Lung (tissue), 12 donors: ENCODE measurements around the gene REXO4. TPM values are rescaled to one million over a fixed set of nuclear protein-coding genes. Genes with fewer than 3 reads are reported as not detected.
A peak's percentile ranks its signal among the peaks of the same experiment; 100 is the strongest.

Source experiments
- ATAC-seq: fragments of 200-7000 bp; cut with Tn5 transposase; one replicate; pipeline ENCODE4 v1.9.1; 2020; ENCODE audit warnings: moderate number of reproducible peaks; ENCODE audit not compliant: insufficient read depth, low FRiP score
- DNase-seq, 3 donors: peaks; one replicate each; pipeline ENCODE4 v3.0.0-alpha.2; 2013 to 2017
- H3K27ac ChIP-seq, 2 donors: one replicate each; pipeline ENCODE4 v1.5.1; 2013; ENCODE audit warnings: mild to moderate bottlenecking in 2 of 2, moderate library complexity in 2 of 2, control low read depth in 1 of 2, inconsistent platforms in 1 of 2, low read depth in 1 of 2, low read length in 1 of 2
- H3K27me3 ChIP-seq, 3 donors: one replicate each; pipeline ENCODE4 v1.5.1; 2013; ENCODE audit warnings: low read length in 2 of 3; ENCODE audit not compliant: control insufficient read depth in 3 of 3, insufficient read depth in 3 of 3
- H3K36me3 ChIP-seq, 4 donors: one replicate each; pipeline ENCODE4 v1.5.1; 2013; ENCODE audit warnings: low read length in 4 of 4, mild to moderate bottlenecking in 1 of 4, moderate library complexity in 1 of 4; ENCODE audit not compliant: control insufficient read depth in 4 of 4, insufficient read depth in 4 of 4
- H3K4me1 ChIP-seq, 5 donors: one replicate each; pipeline ENCODE4 v1.5.1; 2013; ENCODE audit warnings: low read length in 5 of 5, mild to moderate bottlenecking in 2 of 5, moderate library complexity in 1 of 5; ENCODE audit not compliant: control insufficient read depth in 5 of 5, insufficient read depth in 5 of 5
- H3K4me3 ChIP-seq: one replicate; pipeline ENCODE4 v1.5.1; 2013; ENCODE audit warnings: mild to moderate bottlenecking, control low read depth, moderate library complexity
- H3K9ac ChIP-seq, 2 donors: one replicate each; pipeline ENCODE4 v1.5.1; 2013; ENCODE audit warnings: low read length in 2 of 2, control low read depth in 1 of 2; ENCODE audit not compliant: insufficient read depth in 1 of 2
- H3K9me3 ChIP-seq, 4 donors: one replicate each; pipeline ENCODE4 v1.5.1; 2013; ENCODE audit warnings: low read length in 3 of 4, mild to moderate bottlenecking in 1 of 4, moderate library complexity in 1 of 4; ENCODE audit not compliant: control insufficient read depth in 4 of 4, insufficient read depth in 3 of 4
- WGBS, 2 donors: extraction: QIAGEN DNeasy Blood & Tissue Kit; methylation state at CpG; one replicate each; pipeline ENCODE4 v1.1.7; 2013; 5-methylcytosine and 5-hydroxymethylcytosine counted together
- polyA plus RNA-seq, 2 donors: library from polyadenylated mRNA; stranded (reverse); fragments of 200-250 nt; gene quantifications; one replicate each; pipeline ENCODE4 v1.2.1, GENCODE V29; 2013
- total RNA-seq, 2 donors: library from RNA; depleted of rRNA in 1 of 2; stranded (reverse); fragments of >200 nt in 1 of 2; gene quantifications; one replicate each; pipeline ENCODE4 v1.2.1, GENCODE V29; 2014 to 2021
- TF ChIP-seq, protein P1 (sequence below): IDR thresholded peaks from 2 replicates; pipeline ENCODE4 v1.5.1; 2012; ENCODE audit warnings: mild to moderate bottlenecking; ENCODE audit errors: control extremely low read depth, extremely low read depth
- donor health status: control.
- donor health status: control.
- donor health status: Bipolar disorder and iron deficiency.
- donor health status: healthy.
- donor health status: DM: yes; HTN: yes; CAD: no.

The REXO4 gene
- total and polyA plus RNA-seq, 4 donors, result 14.6 to 20.4 (median 19.9) TPM

DNA sequence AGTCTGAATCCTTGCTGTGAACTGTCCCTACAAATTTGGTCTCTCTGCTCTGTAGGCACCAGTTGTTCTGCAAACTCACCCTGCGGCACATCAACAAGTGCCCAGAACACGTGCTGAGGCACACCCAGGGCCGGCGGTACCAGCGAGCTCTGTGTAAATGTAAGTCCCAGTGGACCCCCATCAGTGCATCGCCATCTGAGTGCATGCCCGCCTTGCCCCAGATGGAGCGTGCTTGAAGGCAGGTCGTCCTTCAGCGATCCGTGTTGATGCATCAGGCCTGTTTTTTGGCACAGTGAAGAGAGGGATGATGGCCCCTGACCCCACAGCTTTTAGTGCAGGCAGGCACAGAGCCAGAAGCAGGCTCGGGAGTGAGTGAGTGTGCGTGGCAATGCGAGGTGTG is 60.2 kb downstream of the REXO4 start:
- ATAC-seq (no peak), DNase-seq (no peak)
- H3K36me3 ChIP-seq, result peaks cover 10 to 38% (median 29%) of the 10 kb centered on the region in 4 donors
- no peak overlapping the region for H3K9ac ChIP-seq
- no peak overlapping the region for H3K4me3 ChIP-seq
- no peaks in the 10 kb centered on the region for H3K9me3 ChIP-seq
- H3K27me3 ChIP-seq, result no peaks in the 10 kb centered on the region
- peaks cover 0 to 20% (median 9%) of the 10 kb centered on the region in 5 donors for H3K4me1 ChIP-seq
- TF ChIP-seq, protein P1, sequence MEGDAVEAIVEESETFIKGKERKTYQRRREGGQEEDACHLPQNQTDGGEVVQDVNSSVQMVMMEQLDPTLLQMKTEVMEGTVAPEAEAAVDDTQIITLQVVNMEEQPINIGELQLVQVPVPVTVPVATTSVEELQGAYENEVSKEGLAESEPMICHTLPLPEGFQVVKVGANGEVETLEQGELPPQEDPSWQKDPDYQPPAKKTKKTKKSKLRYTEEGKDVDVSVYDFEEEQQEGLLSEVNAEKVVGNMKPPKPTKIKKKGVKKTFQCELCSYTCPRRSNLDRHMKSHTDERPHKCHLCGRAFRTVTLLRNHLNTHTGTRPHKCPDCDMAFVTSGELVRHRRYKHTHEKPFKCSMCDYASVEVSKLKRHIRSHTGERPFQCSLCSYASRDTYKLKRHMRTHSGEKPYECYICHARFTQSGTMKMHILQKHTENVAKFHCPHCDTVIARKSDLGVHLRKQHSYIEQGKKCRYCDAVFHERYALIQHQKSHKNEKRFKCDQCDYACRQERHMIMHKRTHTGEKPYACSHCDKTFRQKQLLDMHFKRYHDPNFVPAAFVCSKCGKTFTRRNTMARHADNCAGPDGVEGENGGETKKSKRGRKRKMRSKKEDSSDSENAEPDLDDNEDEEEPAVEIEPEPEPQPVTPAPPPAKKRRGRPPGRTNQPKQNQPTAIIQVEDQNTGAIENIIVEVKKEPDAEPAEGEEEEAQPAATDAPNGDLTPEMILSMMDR, result no peak
- no peak overlapping the region for H3K27ac ChIP-seq
- WGBS, 2 donors, result 84 to 91% methylated on average over 14 of the region's 14 CpGs

DNA sequence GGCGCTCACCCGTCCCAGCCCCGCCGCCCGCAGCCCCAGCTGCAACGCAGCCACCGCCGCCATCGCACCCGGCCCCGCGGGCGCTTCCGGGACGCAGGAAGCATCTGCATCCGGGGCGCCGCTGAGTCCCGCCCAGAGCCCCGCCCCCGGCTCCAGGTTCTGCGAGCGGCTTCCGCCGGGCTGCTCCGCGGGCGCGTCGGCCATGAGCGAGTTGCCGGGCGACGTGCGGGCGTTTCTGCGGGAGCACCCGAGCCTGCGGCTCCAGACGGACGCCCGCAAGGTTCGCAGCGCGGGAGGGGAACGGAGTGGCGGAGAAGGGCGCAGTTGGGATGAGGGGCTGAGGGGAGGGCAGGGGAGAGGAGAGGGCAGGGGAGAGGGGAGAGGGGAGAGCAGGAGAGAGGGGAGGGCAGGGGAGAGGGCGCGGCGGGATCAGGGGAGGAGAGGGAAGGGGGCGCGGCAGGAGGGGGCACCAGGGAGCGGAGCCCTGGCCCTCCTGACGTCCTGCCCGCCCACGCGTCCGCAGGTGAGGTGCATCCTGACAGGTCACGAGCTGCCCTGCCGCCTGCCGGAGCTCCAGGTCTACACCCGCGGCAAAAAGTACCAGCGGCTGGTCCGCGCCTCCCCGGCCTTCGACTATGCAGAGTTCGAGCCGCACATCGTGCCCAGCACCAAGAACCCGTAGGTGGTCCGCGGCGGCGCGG is 61.3 kb downstream of the REXO4 start, which contains the start of the genes SURF1 and SURF2:
Gene SURF1, minus strand, starts transcription at position 97 of the 701 bp plus-strand sequence. Its CDS starts 34 bp downstream, at position 63.
Gene SURF2, plus strand, starts transcription at position 160 of the 701 bp plus-strand sequence. Its CDS starts 43 bp downstream, at position 203.
- TF ChIP-seq, protein P1, result no peak
- peaks cover 4 to 40% (median 30%) of the 10 kb centered on the region in 4 donors for H3K36me3 ChIP-seq
- ATAC-seq, result peak; percentile 91
- no peaks in the 10 kb centered on the region for H3K27me3 ChIP-seq
- H3K4me3 ChIP-seq, result peak within 1 kb of the TSS; percentile 76
- 1 to 2% methylated on average over 51 to 78 of the region's 78 CpGs for WGBS, 2 donors
- peak; percentile 82 to 86 (median 86) for DNase-seq
- peak within 1 kb of the TSS; percentile 46 to 49 for H3K9ac ChIP-seq
- H3K27ac ChIP-seq, result peak within 1 kb of the TSS; percentile 56 to 76
- no peaks in the 10 kb centered on the region for H3K9me3 ChIP-seq
- H3K4me1 ChIP-seq, result peaks cover 0 to 17% (median 9%) of the 10 kb centered on the region in 5 donors

Other genes starting within 250 kb of the REXO4 start
- not detected for gene OBP2B, start 208.8 kb downstream of the REXO4 start, total RNA-seq
- gene OBP2B, start 208.8 kb downstream of the REXO4 start, polyA plus RNA-seq, result not detected
- 10 to 100 TPM in 1 of 2 donors, 1 to 10 TPM in 1; 3.9 to 23.0 TPM for gene ABO, start 142.8 kb downstream of the REXO4 start, total RNA-seq
- gene ABO, start 142.8 kb downstream of the REXO4 start, polyA plus RNA-seq, result 10 to 100 TPM in 1 of 2 donors, 1 to 10 TPM in 1; 4.0 to 14.6 TPM
- 10 to 100 TPM; 13.7 to 25.6 TPM for gene SURF6, start 81.8 kb downstream of the REXO4 start, total RNA-seq
- gene SURF6, start 81.8 kb downstream of the REXO4 start, polyA plus RNA-seq, result 10 to 100 TPM; 23.0 to 24.5 TPM
- gene MED22, start 69.9 kb downstream of the REXO4 start, total RNA-seq, result 10 to 100 TPM; 19.3 to 32.0 TPM
- gene MED22, start 69.9 kb downstream of the REXO4 start, polyA plus RNA-seq, result 10 to 100 TPM; 11.4 to 20.9 TPM
- gene RPL7A, start 69.8 kb downstream of the REXO4 start, total RNA-seq, result 1,000 to 10,000 TPM; 1,412 to 1,708 TPM
- gene RPL7A, start 69.8 kb downstream of the REXO4 start, polyA plus RNA-seq, result 1,000 to 10,000 TPM; 2,527 to 3,573 TPM
- 10 to 100 TPM; 14.2 to 41.7 TPM for gene SURF1, start 61.5 kb downstream of the REXO4 start, total RNA-seq
- gene SURF1, start 61.5 kb downstream of the REXO4 start, polyA plus RNA-seq, result 10 to 100 TPM; 73.9 to 75.3 TPM
- gene SURF2, start 61.5 kb downstream of the REXO4 start, total RNA-seq, result 10 to 100 TPM; 11.7 to 30.3 TPM
- 10 to 100 TPM; 24.1 to 50.1 TPM for gene SURF2, start 61.5 kb downstream of the REXO4 start, polyA plus RNA-seq
- 100 to 1,000 TPM; 144 to 222 TPM for gene SURF4, start 42.0 kb downstream of the REXO4 start, total RNA-seq
- gene SURF4, start 42.0 kb downstream of the REXO4 start, polyA plus RNA-seq, result 100 to 1,000 TPM in 1 of 2 donors, 10 to 100 TPM in 1; 87.4 to 204 TPM
- 1 to 10 TPM in 1 of 2 donors, under 1 TPM in 1; 0.82 to 1.4 TPM for gene STKLD1, start 41.6 kb downstream of the REXO4 start, total RNA-seq
- 1 to 10 TPM in 1 of 2 donors, under 1 TPM in 1; 0.40 to 3.1 TPM for gene STKLD1, start 41.6 kb downstream of the REXO4 start, polyA plus RNA-seq
- 1 to 10 TPM; 2.8 to 4.1 TPM for gene ADAMTS13, start 4.4 kb upstream of the REXO4 start, total RNA-seq
- gene ADAMTS13, start 4.4 kb upstream of the REXO4 start, polyA plus RNA-seq, result 1 to 10 TPM; 1.0 to 3.1 TPM
- 10 to 100 TPM; 23.7 to 40.5 TPM for gene CACFD1, start 42.0 kb upstream of the REXO4 start, total RNA-seq
- 10 to 100 TPM; 18.7 to 46.1 TPM for gene CACFD1, start 42.0 kb upstream of the REXO4 start, polyA plus RNA-seq
- gene SLC2A6, start 61.1 kb upstream of the REXO4 start, total RNA-seq, result 10 to 100 TPM in 1 of 2 donors, 1 to 10 TPM in 1; 9.3 to 27.8 TPM
- 10 to 100 TPM in 1 of 2 donors, 1 to 10 TPM in 1; 8.4 to 49.6 TPM for gene SLC2A6, start 61.1 kb upstream of the REXO4 start, polyA plus RNA-seq
- gene MYMK, start 106.9 kb upstream of the REXO4 start, total RNA-seq, result not detected
- not detected for gene MYMK, start 106.9 kb upstream of the REXO4 start, polyA plus RNA-seq
- gene ADAMTSL2, start 116.7 kb upstream of the REXO4 start, total RNA-seq, result 10 to 100 TPM; 11.1 to 20.6 TPM
- 1 to 10 TPM; 6.4 to 9.1 TPM for gene ADAMTSL2, start 116.7 kb upstream of the REXO4 start, polyA plus RNA-seq
- under 1 TPM in 1 of 2 donors, not detected in 1; 0.51 TPM for gene FAM163B, start 191.4 kb upstream of the REXO4 start, total RNA-seq
- under 1 TPM; 0.10 to 0.16 TPM for gene FAM163B, start 191.4 kb upstream of the REXO4 start, polyA plus RNA-seq
- gene DBH, start 218.4 kb upstream of the REXO4 start, total RNA-seq, result under 1 TPM; 0.06 to 0.48 TPM
- under 1 TPM; 0.08 TPM for gene DBH, start 218.4 kb upstream of the REXO4 start, polyA plus RNA-seq